NCI-H2107 treated with DMSO at 0.1 percent for 48 hours (cell line): Measurements from ENCODE around the gene ZNF740.
"Not testable (repeated sequence)": the region's sequence is repeated elsewhere in the genome, so short reads cannot be mapped to it uniquely, and the experiment has no call there.

Experiments
- DNase-seq: peaks from one replicate; lab custom pipeline; 2025; ENCODE audit not compliant: unreplicated experiment; lab: John Stamatoyannopoulos, UW

ZNF740 gene

GRCh38 chr12:53173085-53173715 is 7.3 kb upstream of the ZNF740 start:
- DNase-seq: no peak

DNA sequence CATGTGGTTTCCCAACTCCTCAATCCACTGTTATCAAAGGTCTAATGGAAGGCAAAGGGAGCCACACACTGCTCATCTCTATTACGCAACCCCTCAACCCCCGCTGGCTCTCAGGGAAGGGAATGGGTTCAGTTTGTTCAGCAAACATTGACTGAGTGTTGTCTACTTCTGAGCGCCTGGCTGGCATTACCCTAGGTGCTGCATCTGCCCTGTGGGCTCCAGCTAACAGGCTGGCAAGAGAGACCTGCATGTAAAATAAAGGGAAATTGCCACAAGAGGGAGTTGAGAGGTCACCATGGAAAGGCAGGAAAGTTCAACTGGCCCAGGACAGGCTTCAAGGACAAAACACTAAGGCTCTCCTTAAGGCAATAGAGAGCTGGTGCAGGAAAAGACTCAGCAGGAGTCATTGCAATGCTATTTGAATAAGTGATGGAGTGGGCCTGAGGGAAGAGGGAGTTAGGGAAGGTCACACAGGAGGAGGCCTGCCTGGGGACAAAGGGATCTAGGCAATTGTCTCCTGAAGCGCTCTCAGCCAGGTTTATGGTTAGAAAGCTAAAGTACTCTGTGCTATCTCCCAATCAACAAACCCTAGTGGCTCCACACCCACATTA is 5.5 kb upstream of the ZNF740 start:
- DNase-seq: peak; percentile 86

- no peak for DNase-seq
Measured at GRCh38 chr12:53176750-53177149, 3.8 kb upstream of the ZNF740 start.

- DNase-seq: not testable (repeated sequence)
Measured at GRCh38 chr12:53177447-53177846, 3.1 kb upstream of the ZNF740 start.

DNA sequence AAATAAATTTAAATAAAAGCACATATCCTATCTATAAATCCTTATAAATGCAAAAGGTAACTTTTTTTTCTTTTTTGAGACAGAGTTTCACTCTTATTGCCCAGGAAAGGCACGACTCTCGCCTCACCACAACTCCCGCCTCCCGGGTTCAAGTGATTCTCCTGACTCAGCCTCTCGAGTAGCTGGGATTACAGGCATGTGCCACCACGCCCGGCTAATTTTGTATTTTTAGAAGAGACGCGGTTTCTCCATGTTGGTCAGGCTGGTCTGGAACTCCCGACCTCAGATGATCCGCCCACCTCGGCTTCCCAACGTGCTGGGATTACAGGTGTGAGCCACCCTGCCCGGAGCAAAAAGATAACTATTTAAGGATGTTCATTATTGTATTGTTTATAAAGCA is 1.7 kb upstream of the ZNF740 start:
- not testable (repeated sequence) for DNase-seq

DNA sequence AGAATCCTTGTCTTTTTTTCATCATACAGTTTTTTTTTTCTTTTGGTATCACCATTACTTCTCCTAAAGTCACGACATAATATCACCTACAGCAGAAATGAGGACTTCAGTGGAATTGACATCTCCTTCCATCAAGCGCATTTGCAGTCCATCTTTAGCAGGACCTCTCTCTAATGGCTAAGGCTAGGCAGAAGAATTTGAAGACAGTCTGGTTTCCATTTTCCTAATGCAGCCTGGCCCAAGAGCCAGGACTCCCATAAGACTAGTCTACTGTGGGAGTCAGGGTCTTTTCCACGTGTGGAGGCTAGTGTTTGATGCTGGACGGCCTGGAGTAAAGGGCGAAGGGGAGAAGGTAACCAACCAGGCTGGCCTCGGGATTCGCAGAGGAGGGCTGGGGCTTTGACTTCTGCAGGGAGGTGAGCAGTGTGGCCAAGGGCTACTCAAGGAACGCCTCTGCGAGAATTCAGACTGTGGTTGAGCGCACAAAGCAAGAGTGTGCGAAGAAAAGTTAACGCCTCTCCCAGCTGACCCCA is 769 bp upstream of the ZNF740 start:
- DNase-seq: no peak

- DNase-seq: peak; percentile 44
Measured at GRCh38 chr12:53180931-53181645, 566 bp downstream of the ZNF740 start.

GRCh38 chr12:53181935-53182334 is 1.4 kb downstream of the ZNF740 start:
- DNase-seq: no peak

DNA sequence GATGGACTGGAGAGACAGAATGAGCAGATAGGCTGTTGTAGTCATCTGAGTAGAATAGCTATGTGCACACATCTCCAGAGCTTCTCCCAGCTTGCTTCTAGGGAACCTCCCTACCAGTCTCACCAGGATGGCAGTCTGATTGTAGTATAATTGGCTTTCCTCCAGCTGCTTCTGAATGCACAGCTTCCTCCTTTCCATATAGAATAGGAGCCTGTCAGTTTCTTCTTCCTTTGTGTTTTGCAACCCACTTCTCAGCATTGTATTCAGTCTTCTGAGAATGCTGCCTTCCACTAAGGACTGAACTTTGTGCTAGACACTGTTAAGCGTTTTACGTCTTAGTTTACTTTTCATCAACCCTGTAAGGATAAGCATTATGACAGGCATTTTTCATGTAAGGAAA is 2.4 kb downstream of the ZNF740 start:
- DNase-seq: no peak

DNA sequence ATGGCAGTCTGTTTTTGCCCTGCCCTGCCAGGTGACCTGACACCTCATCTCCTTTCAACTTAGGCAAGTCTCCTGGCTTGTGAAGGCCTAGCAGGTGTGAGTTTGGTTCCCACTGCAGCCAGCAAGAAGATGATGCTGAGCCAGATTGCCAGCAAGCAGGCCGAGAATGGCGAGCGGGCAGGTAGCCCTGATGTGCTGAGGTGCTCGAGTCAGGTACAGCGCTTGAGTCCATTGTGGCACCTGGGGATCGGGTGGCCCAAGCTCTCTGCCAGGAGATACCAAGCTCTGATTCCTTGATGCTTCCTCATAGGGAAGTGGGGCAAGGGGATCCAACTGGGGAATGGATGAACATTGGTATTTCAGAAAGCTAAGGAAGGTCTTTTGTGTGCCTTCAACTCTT is 4.3 kb downstream of the ZNF740 start:
- no peak for DNase-seq

DNA sequence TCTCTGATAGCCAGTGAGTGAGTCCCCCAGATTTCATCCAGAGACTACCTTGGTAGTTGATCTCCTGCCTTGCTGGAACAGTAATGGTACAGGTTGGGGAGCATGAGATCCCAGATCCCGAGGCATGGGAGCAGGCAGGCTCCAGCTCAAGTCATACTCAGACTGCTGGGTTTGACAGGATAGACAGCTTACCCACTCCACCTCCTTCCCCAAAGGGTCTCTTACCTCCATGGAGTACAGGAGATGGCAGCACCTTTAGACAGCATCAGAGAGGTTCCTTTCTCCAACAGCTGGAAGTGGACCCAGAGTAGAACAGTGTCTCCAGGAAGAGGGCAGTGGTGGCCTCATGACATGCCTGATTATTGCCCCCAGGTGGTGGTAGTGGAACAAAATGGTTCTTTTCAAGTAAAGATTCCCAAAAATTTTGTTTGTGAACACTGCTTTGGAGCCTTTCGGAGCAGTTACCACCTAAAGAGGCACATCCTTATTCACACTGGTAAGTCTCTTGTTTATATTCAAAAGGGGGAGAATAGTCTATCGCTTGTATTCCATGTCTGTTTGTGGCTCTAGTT is 5.1 kb downstream of the ZNF740 start:
- no peak for DNase-seq

- no peak for DNase-seq
Measured at GRCh38 chr12:53186745-53187144, 6.2 kb downstream of the ZNF740 start.

- DNase-seq: no peak
Measured at GRCh38 chr12:53187145-53187899, 6.8 kb downstream of the ZNF740 start.

GRCh38 chr12:53190108-53190729 is 9.7 kb downstream of the ZNF740 start:
- peak; percentile 28 for DNase-seq

DNA sequence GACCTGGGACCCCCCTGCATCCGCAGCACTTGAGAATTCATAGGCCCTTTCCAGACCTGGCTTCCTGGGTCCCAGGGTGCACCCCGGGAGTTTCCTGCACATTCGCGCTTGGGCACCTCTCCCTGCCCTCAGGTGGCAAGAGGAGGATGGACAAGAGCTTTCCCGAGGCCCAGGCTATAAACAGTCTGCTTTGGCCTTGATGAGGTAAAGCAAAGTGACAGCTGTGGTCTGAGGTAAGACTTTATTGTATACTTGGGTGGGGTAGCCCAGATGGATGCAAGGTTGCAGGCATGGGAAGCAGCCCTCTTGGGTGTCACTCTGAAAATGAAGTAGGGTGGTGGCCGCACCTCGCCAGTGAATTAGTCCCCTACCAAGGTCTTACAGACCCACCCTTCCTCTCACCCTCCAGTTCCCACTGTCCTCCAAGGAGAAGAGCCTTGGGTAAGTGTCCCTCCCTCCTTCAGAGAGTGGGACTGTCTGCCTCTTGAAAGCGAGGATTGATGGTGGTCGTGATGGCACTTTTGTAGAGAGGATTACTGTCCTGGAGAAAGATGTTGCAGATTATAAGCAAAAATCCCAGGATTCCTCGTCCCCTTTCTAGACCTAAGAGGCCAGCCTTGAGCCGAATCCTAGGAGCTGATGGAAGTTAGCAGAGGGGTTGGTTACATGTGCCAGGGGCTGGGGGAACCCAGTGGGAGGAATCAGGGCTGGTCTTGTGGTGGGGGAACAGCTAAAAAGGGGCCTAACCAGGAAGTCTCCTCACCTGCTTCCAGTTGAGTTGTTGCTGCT is 10.8 kb downstream of the ZNF740 start:
- no peak for DNase-seq

DNA sequence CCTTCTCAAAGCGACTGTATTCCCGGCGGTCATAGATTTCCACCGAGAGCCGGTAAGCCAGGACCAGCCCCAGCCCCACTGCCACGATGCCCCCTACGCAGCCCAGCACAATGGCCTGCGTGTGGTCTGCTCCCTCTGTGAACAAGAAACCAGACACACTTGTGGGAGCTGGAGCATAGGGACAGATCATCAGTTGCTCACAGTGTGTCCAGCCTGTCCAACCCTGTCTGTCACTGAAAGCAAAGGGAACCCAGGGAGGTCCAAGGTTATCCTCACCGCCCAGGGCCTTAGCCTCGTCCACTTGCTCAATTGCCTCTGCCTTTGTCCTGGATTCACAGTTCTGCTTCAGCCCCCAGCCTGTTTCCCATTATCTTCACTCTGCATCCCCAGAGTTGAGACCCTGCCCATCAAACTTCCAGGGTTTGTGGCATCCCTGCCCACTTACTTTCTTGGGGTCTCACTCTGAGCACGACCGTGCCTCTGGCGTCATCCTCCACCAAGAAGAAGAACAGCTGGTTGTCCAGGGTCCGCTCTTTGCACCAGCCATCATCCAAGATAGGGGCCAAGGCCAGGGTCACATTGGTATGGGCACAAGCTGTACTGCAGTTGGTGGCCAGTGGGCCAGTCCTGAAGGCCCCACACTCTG is 11.5 kb downstream of the ZNF740 start:
- no peak for DNase-seq

DNA sequence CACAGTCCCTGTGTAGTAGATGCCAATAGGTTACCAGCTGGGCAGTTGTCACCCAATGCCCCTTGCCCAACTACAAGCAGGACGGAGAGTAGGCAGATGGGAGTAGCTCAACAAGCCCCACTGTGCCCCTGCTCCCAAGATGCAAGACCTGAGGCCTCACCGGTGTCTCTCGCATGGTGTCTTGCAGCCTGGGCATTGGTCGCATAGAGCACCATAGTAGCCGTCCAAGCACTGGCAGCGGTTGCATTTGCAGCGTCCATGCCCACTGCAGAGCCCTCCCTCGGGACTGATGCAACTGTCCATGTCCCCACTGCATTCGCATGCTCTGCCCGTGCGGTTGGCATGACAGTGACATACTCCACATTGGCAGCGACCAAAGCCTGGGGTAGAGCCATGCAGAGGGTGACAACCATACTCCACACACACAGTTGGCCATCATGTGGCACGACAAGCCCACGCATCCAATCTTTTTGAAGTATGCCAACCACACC is 12.1 kb downstream of the ZNF740 start:
- no peak for DNase-seq

DNA sequence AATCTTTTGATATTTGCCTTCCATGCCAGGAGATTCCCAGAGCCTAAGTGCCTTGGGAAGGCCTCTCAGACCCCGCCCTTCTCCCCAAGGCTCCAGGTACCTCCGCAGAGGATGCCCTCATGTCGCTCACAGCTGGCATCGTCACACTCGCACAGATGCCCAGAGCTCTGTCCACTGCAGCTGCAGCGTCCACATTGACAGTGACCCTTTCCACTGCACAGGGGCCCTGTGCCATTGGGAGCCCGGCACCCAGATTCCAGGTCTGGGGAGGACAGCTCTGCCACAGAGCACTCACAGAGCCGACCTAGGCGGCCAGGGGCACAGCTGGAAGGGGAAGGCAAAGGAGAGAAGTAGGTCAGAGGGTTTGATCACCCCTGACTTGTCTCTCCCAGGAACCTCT is 12.5 kb downstream of the ZNF740 start:
- no peak for DNase-seq
